Testis (tissue), 3 donors: ENCODE measurements around the gene RASGRF2. TPM values are rescaled to one million over a fixed set of nuclear protein-coding genes. Genes with fewer than 3 reads are reported as not detected.

Experiments used
- DNase-seq: peaks from one replicate; pipeline ENCODE4 v3.0.0-alpha.2; 2019
- H3K27ac ChIP-seq, 2 donors: fragments of 200-600 bp; sonication (generic); one replicate each; pipeline ENCODE4 v1.5.1; 2019
- H3K27me3 ChIP-seq: fragments of 200-600 bp; sonication (generic); one replicate; pipeline ENCODE4 v1.5.1; 2019
- H3K36me3 ChIP-seq: fragments of 200-600 bp; sonication (generic); one replicate; pipeline ENCODE4 v1.5.1; 2017; ENCODE audit warnings: low read depth; ENCODE audit errors: missing control alignments
- H3K4me1 ChIP-seq: fragments of 200-600 bp; sonication (generic); one replicate; pipeline ENCODE4 v1.5.1; 2019
- H3K4me3 ChIP-seq, 2 donors: fragments of 200-600 bp; sonication (generic); one replicate each; pipeline ENCODE4 v1.5.1; 2017 to 2019
- H3K9me3 ChIP-seq: fragments of 200-600 bp; sonication (generic); one replicate; pipeline ENCODE4 v1.5.1; 2017
- POLR2A ChIP-seq: fragments of 450-650 bp; IDR thresholded peaks from one replicate; pipeline ENCODE4 v1.6.1; 2017; ENCODE audit warnings: antibody characterized with exemption, mild to moderate bottlenecking, moderate library complexity
- WGBS, 2 donors: methylation state at CpG; one replicate each; pipeline ENCODE4 v1.1.5; 2018; 5-methylcytosine and 5-hydroxymethylcytosine counted together
- intact Hi-C: fragments of 100-400 bp; cut with DNase I; formaldehyde crosslinking; loops from one replicate; pipeline ENCODE4 v1.15.1; 2023; ENCODE audit warnings: low total_unique reads
- polyA plus RNA-seq: library from polyadenylated mRNA; stranded (reverse); fragments of 350-450 nt; fragmentation: Illumina TruSeq; extraction: RNeasy Lipid Tissue Mini Kit (QIAGEN cat#74804); gene quantifications from one replicate; pipeline ENCODE4 v1.2.3, GENCODE V29; 2014; ENCODE audit warnings: low read depth, low replicate concordance; ENCODE audit not compliant: insufficient read depth
- total RNA-seq, 2 donors: library from RNA; depleted of rRNA; stranded (reverse); fragments of >200 nt; gene quantifications; one replicate each; pipeline ENCODE4 v1.2.3, GENCODE V29; 2016
- TF ChIP-seq, protein P1 (sequence below), 3 experiments: fragments of 450-650 bp in 2 of 3; fragments of 200-600 bp in 1 of 3; sonication (generic) in 1 of 3; IDR thresholded peaks; one replicate each; pipeline ENCODE4 v1.5.1; 2016 to 2019; ENCODE audit warnings: antibody characterized with exemption in 3 of 3, mild to moderate bottlenecking in 2 of 3, moderate library complexity in 1 of 3

The RASGRF2 gene
- total and polyA plus RNA-seq, 3 donors from 2014 or later, result 6.2 to 11.3 (median 7.8) TPM

DNA sequence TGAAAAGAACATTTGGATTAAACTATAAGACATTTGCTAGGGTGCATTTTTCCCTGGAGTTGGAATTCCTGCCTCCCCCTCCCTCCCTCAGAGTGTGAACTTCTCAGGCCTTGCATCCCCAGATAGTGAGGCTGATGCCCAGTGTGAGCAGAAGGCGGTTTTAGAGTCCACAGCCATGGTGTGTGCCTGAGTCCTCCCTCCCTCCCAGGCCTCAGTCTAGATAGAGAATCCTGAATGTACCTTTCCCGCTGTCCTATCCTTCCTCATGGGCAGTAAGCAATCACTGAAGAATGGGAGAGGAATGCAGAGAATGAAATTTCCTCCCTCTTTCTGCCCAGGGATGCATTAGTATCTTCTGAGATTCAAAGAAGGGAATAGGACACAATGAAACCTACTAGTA, 108.5 kb downstream of the RASGRF2 start:
- Histone ChIP-seq H3K27ac (no peak overlapping the region), H3K27me3 (no peaks in the 10 kb centered on the region), H3K9me3 (no peaks in the 10 kb centered on the region), H3K4me1 (peaks cover 6% of the 10 kb centered on the region), H3K4me3 (no peak overlapping the region), H3K36me3 (no peaks in the 10 kb centered on the region)
- DNase-seq, result no peak
- 96 to 100% methylated on average over 2 of the region's 2 CpGs for WGBS, 2 donors
- TF ChIP-seq, protein P1, sequence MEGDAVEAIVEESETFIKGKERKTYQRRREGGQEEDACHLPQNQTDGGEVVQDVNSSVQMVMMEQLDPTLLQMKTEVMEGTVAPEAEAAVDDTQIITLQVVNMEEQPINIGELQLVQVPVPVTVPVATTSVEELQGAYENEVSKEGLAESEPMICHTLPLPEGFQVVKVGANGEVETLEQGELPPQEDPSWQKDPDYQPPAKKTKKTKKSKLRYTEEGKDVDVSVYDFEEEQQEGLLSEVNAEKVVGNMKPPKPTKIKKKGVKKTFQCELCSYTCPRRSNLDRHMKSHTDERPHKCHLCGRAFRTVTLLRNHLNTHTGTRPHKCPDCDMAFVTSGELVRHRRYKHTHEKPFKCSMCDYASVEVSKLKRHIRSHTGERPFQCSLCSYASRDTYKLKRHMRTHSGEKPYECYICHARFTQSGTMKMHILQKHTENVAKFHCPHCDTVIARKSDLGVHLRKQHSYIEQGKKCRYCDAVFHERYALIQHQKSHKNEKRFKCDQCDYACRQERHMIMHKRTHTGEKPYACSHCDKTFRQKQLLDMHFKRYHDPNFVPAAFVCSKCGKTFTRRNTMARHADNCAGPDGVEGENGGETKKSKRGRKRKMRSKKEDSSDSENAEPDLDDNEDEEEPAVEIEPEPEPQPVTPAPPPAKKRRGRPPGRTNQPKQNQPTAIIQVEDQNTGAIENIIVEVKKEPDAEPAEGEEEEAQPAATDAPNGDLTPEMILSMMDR (IDR thresholded peaks at IDR 0.05), result no peak
- no peak for TF ChIP-seq POLR2A
- intact Hi-C loops, result no loop called here

DNA sequence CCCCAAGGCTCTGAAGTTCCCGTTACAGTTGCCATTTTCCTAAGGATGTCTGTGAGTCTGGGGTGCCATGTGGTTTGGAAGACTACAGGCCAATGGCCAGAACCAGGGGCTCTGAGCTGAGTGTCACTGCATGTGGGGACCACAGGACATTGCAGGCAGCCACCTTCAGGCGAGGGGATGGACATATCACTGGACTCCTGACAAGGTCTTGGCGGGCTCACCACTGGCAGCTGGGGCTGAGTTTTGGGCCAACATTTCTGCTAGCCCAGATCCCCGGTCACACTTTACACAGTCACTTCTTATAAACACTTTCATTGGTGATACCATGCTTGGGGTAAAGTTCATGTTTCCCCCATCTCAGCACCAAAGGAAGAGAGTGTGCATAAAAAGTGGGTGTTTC, 109.8 kb downstream of the RASGRF2 start:
- TF ChIP-seq POLR2A, result no peak
- TF ChIP-seq, protein P1 (IDR thresholded peaks at IDR 0.05), result no peak
- Histone ChIP-seq H3K36me3 (no peaks in the 10 kb centered on the region), H3K9me3 (no peaks in the 10 kb centered on the region), H3K4me1 (peaks cover 6% of the 10 kb centered on the region), H3K27ac (no peak overlapping the region), H3K4me3 (no peak overlapping the region), H3K27me3 (no peaks in the 10 kb centered on the region)
- intact Hi-C loops, result no loop called here
- WGBS, 2 donors, result 97 to 100% methylated on average over 2 to 4 of the region's 4 CpGs
- no peak for DNase-seq

DNA sequence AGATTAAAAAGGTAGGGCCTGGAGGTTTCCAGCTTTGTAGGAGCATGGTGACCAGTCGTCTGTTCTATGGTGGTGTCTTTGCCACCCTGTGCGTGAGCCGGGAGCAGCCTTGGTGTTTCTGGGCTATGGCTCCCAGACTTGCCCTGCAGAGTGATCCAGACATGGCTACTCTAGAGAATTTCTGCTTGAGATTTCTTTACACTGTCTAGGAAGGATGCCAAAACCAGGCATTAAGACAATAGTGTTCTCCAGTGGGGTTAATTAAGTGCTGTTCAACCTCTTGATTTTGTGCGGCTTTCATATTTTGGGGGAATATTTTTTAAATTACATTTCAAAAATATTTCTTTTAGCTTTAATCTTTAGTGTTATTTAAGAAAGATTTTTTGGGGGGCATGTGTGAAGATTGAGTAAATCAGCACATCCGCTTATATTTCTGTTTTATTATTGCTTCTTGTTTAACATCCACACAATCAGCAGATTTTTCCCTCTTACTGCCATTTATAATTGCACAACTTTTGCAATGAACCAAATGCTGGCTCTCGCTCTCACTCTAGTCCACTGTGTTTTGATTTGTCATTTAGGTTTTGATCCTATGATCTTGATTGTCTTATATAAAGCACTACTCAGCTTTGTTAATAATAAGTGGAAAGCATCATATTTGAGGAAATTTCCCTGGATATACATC, 110.5 kb downstream of the RASGRF2 start:
- no peak for TF ChIP-seq POLR2A
- H3K27ac ChIP-seq, result no peak overlapping the region
- WGBS, 2 donors, result 88 to 97% methylated on average over 6 of the region's 6 CpGs

DNA sequence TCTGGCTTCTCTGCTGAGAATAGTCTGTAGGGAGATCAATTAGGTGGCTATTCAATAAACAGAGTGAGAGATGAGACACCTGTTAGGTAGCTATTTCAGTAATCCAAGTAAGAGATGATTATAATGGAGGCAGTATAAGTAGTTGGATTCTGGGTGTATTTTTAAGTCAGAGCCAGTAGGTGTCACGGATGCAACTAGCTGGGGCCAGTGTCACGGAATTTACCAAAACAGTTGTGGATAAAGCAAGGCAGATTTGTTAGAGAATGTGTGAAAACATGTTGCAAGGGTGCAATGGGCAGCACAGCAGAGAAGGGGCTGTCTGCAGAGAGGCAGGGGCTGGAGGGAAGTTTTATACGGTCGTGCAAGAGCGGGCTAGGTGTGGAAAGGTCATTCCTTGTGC, 114.9 kb downstream of the RASGRF2 start:
- intact Hi-C loops, result no loop called here
- DNase-seq, result no peak
- Histone ChIP-seq H3K36me3 (no peaks in the 10 kb centered on the region), H3K4me3 (no peak overlapping the region), H3K9me3 (no peaks in the 10 kb centered on the region), H3K4me1 (no peaks in the 10 kb centered on the region), H3K27me3 (no peaks in the 10 kb centered on the region), H3K27ac (no peak overlapping the region)
- 91 to 100% methylated on average over 5 of the region's 5 CpGs for WGBS, 2 donors
- TF ChIP-seq, protein P1 (IDR thresholded peaks at IDR 0.05), result no peak
- TF ChIP-seq POLR2A, result no peak

More for the DNA sequence above, 110.5 kb downstream of the RASGRF2 start:
- Histone ChIP-seq H3K4me1 (peaks cover under 1% of the 10 kb centered on the region), H3K4me3 (no peak overlapping the region), H3K9me3 (no peaks in the 10 kb centered on the region), H3K36me3 (no peaks in the 10 kb centered on the region), H3K27me3 (no peaks in the 10 kb centered on the region)
- intact Hi-C loops, result no loop called here
- no peak for DNase-seq

DNA sequence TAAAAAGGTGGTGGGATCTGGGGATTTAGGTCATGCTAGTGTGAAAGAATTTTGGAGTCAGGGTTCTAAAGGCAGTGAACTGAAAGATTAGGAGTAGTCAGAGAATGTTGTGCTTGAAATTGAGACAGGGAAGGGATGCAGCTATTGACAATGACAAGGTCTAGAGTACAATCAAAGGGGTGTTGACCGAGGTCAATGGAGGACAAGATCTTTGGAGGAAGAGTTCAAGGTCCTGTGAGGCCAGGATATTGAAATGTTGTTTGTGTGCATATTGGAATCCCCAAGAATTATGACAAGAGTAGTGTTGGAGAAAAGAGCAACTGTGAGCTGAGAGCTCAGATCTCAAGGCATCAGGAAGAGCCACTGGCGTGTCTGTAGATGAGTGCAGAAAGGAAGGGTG, 116.9 kb downstream of the RASGRF2 start:
- H3K27ac ChIP-seq, result no peak overlapping the region
- 91 to 94% methylated on average over 2 of the region's 2 CpGs for WGBS, 2 donors
- TF ChIP-seq, protein P1 (IDR thresholded peaks at IDR 0.05), result no peak
- TF ChIP-seq POLR2A, result no peak

More for the DNA sequence above, 116.9 kb downstream of the RASGRF2 start:
- intact Hi-C loops, result no loop called here
- Histone ChIP-seq H3K4me1 (no peaks in the 10 kb centered on the region), H3K4me3 (no peak overlapping the region), H3K36me3 (no peaks in the 10 kb centered on the region), H3K27me3 (no peaks in the 10 kb centered on the region), H3K9me3 (no peaks in the 10 kb centered on the region)
- no peak for DNase-seq
